GM23338 (cell line): Measurements from ENCODE around the gene GATM. TPM values are rescaled to one million over a fixed set of nuclear protein-coding genes. Genes with fewer than 3 reads are reported as not detected.

Source experiments
- ATAC-seq: fragments of 200-7000 bp; cut with Tn5 transposase; 3 replicates; pipeline ENCODE4 v1.9.1; 2020
- DNase-seq: peaks from one replicate; pipeline ENCODE4 v3.0.0-alpha.2; 2015; ENCODE audit warnings: low spot score
- H2AFZ ChIP-seq: fragments of 200-600 bp; sonication (generic); 2 replicates; pipeline ENCODE4 v1.8.0; 2016; ENCODE audit warnings: antibody characterized with exemption, mild to moderate bottlenecking, moderate library complexity
- H3F3A ChIP-seq: fragments of 200-600 bp; sonication (generic); replicated peaks from 2 replicates; pipeline ENCODE4 v1.8.0; 2017; ENCODE audit warnings: antibody characterized with exemption, mixed run types, low read depth
- H3K27ac ChIP-seq: fragments of 200-600 bp; sonication (generic); 2 replicates; pipeline ENCODE4 v1.6.1; 2016; ENCODE audit warnings: low read depth
- H3K27me3 ChIP-seq: fragments of 200-600 bp; sonication (generic); 2 replicates; pipeline ENCODE4 v1.8.0; 2016; ENCODE audit warnings: mild to moderate bottlenecking, mixed run types, moderate library complexity; ENCODE audit not compliant: insufficient read depth
- H3K36me3 ChIP-seq: fragments of 200-600 bp; sonication (generic); 2 replicates; pipeline ENCODE4 v1.8.0; 2016; ENCODE audit warnings: mild to moderate bottlenecking; ENCODE audit not compliant: insufficient read depth
- H3K4me1 ChIP-seq: fragments of 200-600 bp; sonication (generic); 2 replicates; pipeline ENCODE4 v1.8.0; 2016; ENCODE audit warnings: mild to moderate bottlenecking, moderate library complexity; ENCODE audit not compliant: insufficient read depth
- H3K4me2 ChIP-seq: fragments of 200-600 bp; sonication (generic); 2 replicates; pipeline ENCODE4 v1.7.1; 2017; ENCODE audit warnings: mixed run types
- H3K4me3 ChIP-seq: fragments of 200-600 bp; sonication (generic); 2 replicates; pipeline ENCODE4 v1.6.1; 2016; ENCODE audit warnings: mixed run types
- H3K79me2 ChIP-seq: fragments of 200-600 bp; sonication (generic); replicated peaks from 2 replicates; pipeline ENCODE4 v1.8.0; 2017; ENCODE audit warnings: mild to moderate bottlenecking; ENCODE audit not compliant: insufficient read depth
- H3K9me2 ChIP-seq: fragments of 200-600 bp; sonication (generic); 2 replicates; pipeline ENCODE4 v1.8.0; 2017; ENCODE audit not compliant: insufficient read depth
- H4K20me1 ChIP-seq: fragments of 200-600 bp; sonication (generic); replicated peaks from 2 replicates; pipeline ENCODE4 v1.8.0; 2017; ENCODE audit warnings: mild to moderate bottlenecking; ENCODE audit not compliant: insufficient read depth
- H3K27ac Mint-ChIP-seq: 2 replicates; pipeline ENCODE4 v1.8.0; 2020; ENCODE audit warnings: inconsistent platforms, mild to moderate bottlenecking, moderate library complexity, mixed read lengths
- H3K27me3 Mint-ChIP-seq: 3 replicates; pipeline ENCODE4 v1.8.0; 2022; ENCODE audit warnings: low read depth, mild to moderate bottlenecking, moderate library complexity, mixed read lengths, inconsistent platforms; ENCODE audit not compliant: insufficient read depth, poor library complexity
- H3K36me3 Mint-ChIP-seq: 3 replicates; pipeline ENCODE4 v1.8.0; 2021; ENCODE audit warnings: low read depth, mild to moderate bottlenecking, inconsistent platforms, moderate library complexity, mixed read lengths
- H3K4me1 Mint-ChIP-seq: 3 replicates; pipeline ENCODE4 v1.8.0; 2020; ENCODE audit warnings: mild to moderate bottlenecking, inconsistent platforms, mixed read lengths
- H3K4me3 Mint-ChIP-seq: 3 replicates; pipeline ENCODE4 v1.8.0; 2021; ENCODE audit warnings: moderate library complexity, mild to moderate bottlenecking, inconsistent platforms, mixed read lengths
- H3K9me3 Mint-ChIP-seq: 3 replicates; pipeline ENCODE4 v1.8.0; 2020; ENCODE audit warnings: moderate library complexity, mild to moderate bottlenecking, inconsistent platforms, mixed read lengths
- CREB1 ChIP-seq: fragments of 250-450 bp; sonication (Bioruptor Pico); IDR thresholded peaks from 2 replicates; pipeline ENCODE4 v1.5.0; 2020; ENCODE audit warnings: low read depth, mild to moderate bottlenecking, moderate library complexity
- EZH2 ChIP-seq: fragments of 200-600 bp; sonication (generic); IDR thresholded peaks from one replicate; pipeline ENCODE4 v1.8.0; 2017; ENCODE audit warnings: antibody characterized with exemption, mild to moderate bottlenecking, low read depth; ENCODE audit not compliant: unreplicated experiment
- NANOG ChIP-seq: IDR thresholded peaks from 2 replicates; pipeline ENCODE4 v1.6.1; 2016; ENCODE audit warnings: antibody characterized with exemption, borderline replicate concordance
- POLR2AphosphoS5 ChIP-seq: IDR thresholded peaks from 2 replicates; pipeline ENCODE4 v1.6.1; 2016; ENCODE audit warnings: antibody characterized with exemption, low read depth
- STAT1 ChIP-seq: IDR thresholded peaks from one replicate; pipeline ENCODE4 v1.6.1; 2016; ENCODE audit warnings: antibody characterized with exemption; ENCODE audit not compliant: unreplicated experiment
- ZNF114 ChIP-seq: fragments of 250-450 bp; sonication (Bioruptor Pico); IDR thresholded peaks from 2 replicates; pipeline ENCODE4 v1.5.0; 2020; ENCODE audit warnings: mild to moderate bottlenecking, moderate library complexity
- ZNF331 ChIP-seq: fragments of 250-450 bp; sonication (Bioruptor Pico); IDR thresholded peaks from 2 replicates; pipeline ENCODE4 v1.5.0; 2020; ENCODE audit warnings: low read depth, mild to moderate bottlenecking, moderate library complexity
- polyA plus RNA-seq: library from polyadenylated mRNA; unstranded; fragments of >200 nt; fragmentation: Nextera tagmentation; extraction: Ambion mirVana; gene quantifications from 2 replicates; pipeline ENCODE4 v1.2.1, GENCODE V29; 2016
- total RNA-seq: library from RNA; depleted of rRNA; stranded (reverse); fragments of >200 nt; shearing (Covaris generic); gene quantifications from 2 replicates; pipeline ENCODE4 v1.2.3, GENCODE V29; 2014
- TF ChIP-seq, protein P1 (sequence below): IDR thresholded peaks from 2 replicates; pipeline ENCODE4 v1.6.1; 2016; ENCODE audit warnings: antibody characterized with exemption
- TF ChIP-seq, protein P2 (sequence below): IDR thresholded peaks from one replicate; pipeline ENCODE4 v1.6.1; 2018; ENCODE audit warnings: antibody characterized with exemption; ENCODE audit not compliant: unreplicated experiment
- TF ChIP-seq, protein P3 (sequence below), 2 experiments: fragments of 200-600 bp in 1 of 2; sonication (generic) in 1 of 2; conservative IDR thresholded peaks; 2 replicates each; pipeline versions ENCODE4 v1.5.1 to v1.6.1; 2016 to 2017; ENCODE audit warnings: antibody characterized with exemption in 2 of 2, low read depth in 2 of 2, mild to moderate bottlenecking in 2 of 2, moderate library complexity in 1 of 2

Gene GATM
- total and polyA plus RNA-seq, 2 experiments from 2014 or later, result 8.5 to 17.5 TPM

DNA sequence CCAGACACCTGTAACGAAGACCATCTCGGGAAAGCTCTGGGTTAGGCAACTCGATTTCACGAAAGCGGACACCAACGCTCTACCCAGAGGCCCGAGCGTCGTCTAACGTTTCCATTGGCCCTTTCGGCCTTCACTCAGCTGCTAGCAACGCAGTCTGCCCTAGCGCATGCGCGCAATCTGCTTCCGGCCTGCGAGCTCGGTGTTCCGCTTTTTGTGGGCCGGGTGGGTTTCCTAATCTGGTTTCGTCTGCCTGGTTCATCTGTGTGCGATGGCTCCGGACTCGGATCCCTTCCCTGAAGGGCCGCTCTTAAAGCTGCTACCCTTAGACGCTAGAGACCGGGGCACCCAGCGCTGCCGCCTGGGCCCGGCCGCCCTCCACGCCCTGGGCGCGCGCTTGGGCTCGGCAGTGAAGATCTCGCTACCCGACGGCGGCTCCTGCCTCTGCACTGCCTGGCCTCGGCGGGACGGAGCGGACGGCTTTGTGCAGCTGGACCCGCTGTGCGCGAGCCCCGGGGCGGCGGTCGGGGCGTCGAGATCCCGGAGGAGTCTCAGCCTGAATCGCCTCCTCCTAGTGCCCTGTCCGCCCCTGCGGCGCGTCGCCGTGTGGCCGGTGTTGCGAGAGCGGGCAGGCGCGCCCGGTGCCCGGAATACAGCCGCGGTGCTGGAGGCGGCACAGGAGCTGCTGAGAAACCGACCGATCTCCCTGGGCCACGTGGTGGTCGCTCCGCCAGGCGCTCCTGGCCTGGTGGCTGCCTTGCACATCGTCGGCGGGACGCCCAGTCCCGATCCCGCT lies 24.0 kb upstream of the GATM start:
- H3K36me3 Mint-ChIP-seq, result peaks cover 21% of the 10 kb centered on the region
- peak; percentile 92 for ATAC-seq
- peaks cover 8% of the 10 kb centered on the region; the same call in 2 of the 3 replicates for H3K4me1 Mint-ChIP-seq
- Histone ChIP-seq H3K4me3 (peak overlapping the region; percentile 81), H4K20me1 (peaks cover 17% of the 10 kb centered on the region; the same call in 1 of the 2 replicates), H3K79me2 (peaks cover 29% of the 10 kb centered on the region), H3K27me3 (no peaks in the 10 kb centered on the region), H3K9me2 (no peaks in the 10 kb centered on the region), H3K27ac (peak overlapping the region; percentile 93), H2AFZ (peak overlapping the region; percentile 90), H3K4me2 (peak overlapping the region; percentile 97), H3F3A (no peaks in the 10 kb centered on the region), H3K36me3 (peaks cover 14% of the 10 kb centered on the region), H3K4me1 (peaks cover 10% of the 10 kb centered on the region)
- H3K9me3 Mint-ChIP-seq, result no peaks in the 10 kb centered on the region
- peak overlapping the region; percentile 99 for H3K4me3 Mint-ChIP-seq
- DNase-seq, result peak; percentile 99
- peaks cover 1% of the 10 kb centered on the region for H3K27me3 Mint-ChIP-seq
- TF ChIP-seq, protein P1, sequence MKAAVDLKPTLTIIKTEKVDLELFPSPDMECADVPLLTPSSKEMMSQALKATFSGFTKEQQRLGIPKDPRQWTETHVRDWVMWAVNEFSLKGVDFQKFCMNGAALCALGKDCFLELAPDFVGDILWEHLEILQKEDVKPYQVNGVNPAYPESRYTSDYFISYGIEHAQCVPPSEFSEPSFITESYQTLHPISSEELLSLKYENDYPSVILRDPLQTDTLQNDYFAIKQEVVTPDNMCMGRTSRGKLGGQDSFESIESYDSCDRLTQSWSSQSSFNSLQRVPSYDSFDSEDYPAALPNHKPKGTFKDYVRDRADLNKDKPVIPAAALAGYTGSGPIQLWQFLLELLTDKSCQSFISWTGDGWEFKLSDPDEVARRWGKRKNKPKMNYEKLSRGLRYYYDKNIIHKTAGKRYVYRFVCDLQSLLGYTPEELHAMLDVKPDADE, result peak; percentile 16; the same call in 1 of the 2 replicates
- TF ChIP-seq POLR2AphosphoS5, result peak; percentile 90
- peak; percentile 83 for TF ChIP-seq CREB1
- TF ChIP-seq ZNF114 (CRISPR knock-in tag), result no peak
- H3K27ac Mint-ChIP-seq, result peak overlapping the region; percentile 94

DNA sequence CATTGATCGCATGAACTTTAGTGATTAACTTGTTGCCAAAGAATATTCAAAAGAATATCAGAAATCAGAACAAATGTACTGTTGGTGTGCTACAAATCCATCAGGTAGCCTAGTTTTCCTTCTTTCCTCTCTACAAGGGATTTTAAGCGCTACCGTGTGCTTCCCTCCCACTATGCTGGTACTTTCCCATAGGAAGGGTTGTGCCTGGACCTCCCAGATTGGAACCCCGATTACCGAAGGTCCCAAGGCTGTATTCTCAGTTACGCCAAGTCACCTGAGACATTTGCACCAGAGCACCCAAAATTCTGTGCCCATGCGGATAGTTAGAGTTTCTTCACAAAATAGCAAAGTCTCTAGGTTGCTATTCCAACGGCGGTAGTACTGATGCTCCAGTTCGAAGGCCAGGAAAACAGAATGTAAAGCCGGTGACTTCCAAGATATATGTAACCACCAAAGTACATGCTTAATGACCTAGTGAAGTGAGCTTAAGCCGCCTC lies 23.4 kb upstream of the GATM start:
- Histone ChIP-seq H3K4me3 (peak overlapping the region; percentile 81), H3K79me2 (peaks cover 29% of the 10 kb centered on the region), H3K27ac (peak overlapping the region; percentile 61; the same call in 1 of the 2 replicates), H4K20me1 (peaks cover 17% of the 10 kb centered on the region; the same call in 1 of the 2 replicates), H3K4me2 (peak overlapping the region; percentile 89), H3K36me3 (peaks cover 7% of the 10 kb centered on the region), H3K27me3 (no peaks in the 10 kb centered on the region), H3K9me2 (no peaks in the 10 kb centered on the region), H3F3A (no peaks in the 10 kb centered on the region), H2AFZ (peak overlapping the region; percentile 90), H3K4me1 (peaks cover 10% of the 10 kb centered on the region)
- H3K4me1 Mint-ChIP-seq, result peaks cover 8% of the 10 kb centered on the region; the same call in 2 of the 3 replicates
- DNase-seq (peak; percentile 27), ATAC-seq (no peak)
- peaks cover 15% of the 10 kb centered on the region for H3K36me3 Mint-ChIP-seq
- peaks cover 1% of the 10 kb centered on the region for H3K27me3 Mint-ChIP-seq
- peak overlapping the region; percentile 99 for H3K4me3 Mint-ChIP-seq
- H3K9me3 Mint-ChIP-seq, result no peaks in the 10 kb centered on the region
- peak overlapping the region; percentile 94 for H3K27ac Mint-ChIP-seq
- TF ChIP-seq ZNF331 (CRISPR knock-in tag) (no peak), STAT1 (no peak), CREB1 (no peak), EZH2 (no peak), NANOG (no peak), ZNF114 (CRISPR knock-in tag) (no peak)
- TF ChIP-seq, protein P2, sequence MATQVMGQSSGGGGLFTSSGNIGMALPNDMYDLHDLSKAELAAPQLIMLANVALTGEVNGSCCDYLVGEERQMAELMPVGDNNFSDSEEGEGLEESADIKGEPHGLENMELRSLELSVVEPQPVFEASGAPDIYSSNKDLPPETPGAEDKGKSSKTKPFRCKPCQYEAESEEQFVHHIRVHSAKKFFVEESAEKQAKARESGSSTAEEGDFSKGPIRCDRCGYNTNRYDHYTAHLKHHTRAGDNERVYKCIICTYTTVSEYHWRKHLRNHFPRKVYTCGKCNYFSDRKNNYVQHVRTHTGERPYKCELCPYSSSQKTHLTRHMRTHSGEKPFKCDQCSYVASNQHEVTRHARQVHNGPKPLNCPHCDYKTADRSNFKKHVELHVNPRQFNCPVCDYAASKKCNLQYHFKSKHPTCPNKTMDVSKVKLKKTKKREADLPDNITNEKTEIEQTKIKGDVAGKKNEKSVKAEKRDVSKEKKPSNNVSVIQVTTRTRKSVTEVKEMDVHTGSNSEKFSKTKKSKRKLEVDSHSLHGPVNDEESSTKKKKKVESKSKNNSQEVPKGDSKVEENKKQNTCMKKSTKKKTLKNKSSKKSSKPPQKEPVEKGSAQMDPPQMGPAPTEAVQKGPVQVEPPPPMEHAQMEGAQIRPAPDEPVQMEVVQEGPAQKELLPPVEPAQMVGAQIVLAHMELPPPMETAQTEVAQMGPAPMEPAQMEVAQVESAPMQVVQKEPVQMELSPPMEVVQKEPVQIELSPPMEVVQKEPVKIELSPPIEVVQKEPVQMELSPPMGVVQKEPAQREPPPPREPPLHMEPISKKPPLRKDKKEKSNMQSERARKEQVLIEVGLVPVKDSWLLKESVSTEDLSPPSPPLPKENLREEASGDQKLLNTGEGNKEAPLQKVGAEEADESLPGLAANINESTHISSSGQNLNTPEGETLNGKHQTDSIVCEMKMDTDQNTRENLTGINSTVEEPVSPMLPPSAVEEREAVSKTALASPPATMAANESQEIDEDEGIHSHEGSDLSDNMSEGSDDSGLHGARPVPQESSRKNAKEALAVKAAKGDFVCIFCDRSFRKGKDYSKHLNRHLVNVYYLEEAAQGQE, result no peak
- TF ChIP-seq, protein P3, sequence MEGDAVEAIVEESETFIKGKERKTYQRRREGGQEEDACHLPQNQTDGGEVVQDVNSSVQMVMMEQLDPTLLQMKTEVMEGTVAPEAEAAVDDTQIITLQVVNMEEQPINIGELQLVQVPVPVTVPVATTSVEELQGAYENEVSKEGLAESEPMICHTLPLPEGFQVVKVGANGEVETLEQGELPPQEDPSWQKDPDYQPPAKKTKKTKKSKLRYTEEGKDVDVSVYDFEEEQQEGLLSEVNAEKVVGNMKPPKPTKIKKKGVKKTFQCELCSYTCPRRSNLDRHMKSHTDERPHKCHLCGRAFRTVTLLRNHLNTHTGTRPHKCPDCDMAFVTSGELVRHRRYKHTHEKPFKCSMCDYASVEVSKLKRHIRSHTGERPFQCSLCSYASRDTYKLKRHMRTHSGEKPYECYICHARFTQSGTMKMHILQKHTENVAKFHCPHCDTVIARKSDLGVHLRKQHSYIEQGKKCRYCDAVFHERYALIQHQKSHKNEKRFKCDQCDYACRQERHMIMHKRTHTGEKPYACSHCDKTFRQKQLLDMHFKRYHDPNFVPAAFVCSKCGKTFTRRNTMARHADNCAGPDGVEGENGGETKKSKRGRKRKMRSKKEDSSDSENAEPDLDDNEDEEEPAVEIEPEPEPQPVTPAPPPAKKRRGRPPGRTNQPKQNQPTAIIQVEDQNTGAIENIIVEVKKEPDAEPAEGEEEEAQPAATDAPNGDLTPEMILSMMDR (conservative IDR thresholded peaks at IDR 0.05; ENCODE audit: low read depth in 2 of 2), result no peak
- TF ChIP-seq, protein P1, result no peak
